AG09319 (cell line): ENCODE results near the gene CCDC124.
"Not testable (repeated sequence)": the region's sequence is repeated elsewhere in the genome, so short reads cannot be mapped to it uniquely, and the experiment has no call there.

Source experiments
- DNase-seq: peaks from one replicate; pipeline ENCODE4 v3.0.0-alpha.2; 2010; ENCODE audit warnings: low read depth; ENCODE audit errors: extremely low read depth
- CTCF ChIP-seq: IDR thresholded peaks from 2 replicates; pipeline ENCODE4 v1.5.1; 2011; ENCODE audit warnings: low read depth, mild to moderate bottlenecking, inconsistent platforms, low read length, moderate library complexity

Gene CCDC124

GRCh38 chr19:17981611-17982010 is 48.8 kb downstream of the CCDC124 start:
- DNase-seq, result no peak
- TF ChIP-seq CTCF, result no peak

- TF ChIP-seq CTCF, result no peak
- no peak for DNase-seq
Observed at GRCh38 chr19:17982430-17982829, 49.6 kb downstream of the CCDC124 start.

- DNase-seq, result no peak
- TF ChIP-seq CTCF, result no peak
Observed at GRCh38 chr19:17985037-17985818, 52.4 kb downstream of the CCDC124 start.

GRCh38 chr19:17986569-17986968 is 53.8 kb downstream of the CCDC124 start:
- not testable (repeated sequence) for DNase-seq

GRCh38 chr19:17988161-17988560 is 55.3 kb downstream of the CCDC124 start:
- DNase-seq, result no peak
- TF ChIP-seq CTCF, result no peak

GRCh38 chr19:17989425-17990094 is 56.7 kb downstream of the CCDC124 start:
- no peak for DNase-seq
- no peak for TF ChIP-seq CTCF

GRCh38 chr19:17993076-17993813 is 60.4 kb downstream of the CCDC124 start:
- DNase-seq, result no peak
- TF ChIP-seq CTCF, result no peak
